Stimulated activated CD8-positive, alpha-beta memory T cell treated with anti-CD3 and anti-CD28 coated beads, Interleukin-15, amount 100 ng/mL, for 4 hours (primary cell): ENCODE data around the gene ABLIM1.

Experiments
- DNase-seq, 2 donors: peaks; one replicate each; pipeline ENCODE4 v3.0.0-alpha.2; 2020; ENCODE audit warnings: low read depth in 2 of 2

ABLIM1 gene

DNA sequence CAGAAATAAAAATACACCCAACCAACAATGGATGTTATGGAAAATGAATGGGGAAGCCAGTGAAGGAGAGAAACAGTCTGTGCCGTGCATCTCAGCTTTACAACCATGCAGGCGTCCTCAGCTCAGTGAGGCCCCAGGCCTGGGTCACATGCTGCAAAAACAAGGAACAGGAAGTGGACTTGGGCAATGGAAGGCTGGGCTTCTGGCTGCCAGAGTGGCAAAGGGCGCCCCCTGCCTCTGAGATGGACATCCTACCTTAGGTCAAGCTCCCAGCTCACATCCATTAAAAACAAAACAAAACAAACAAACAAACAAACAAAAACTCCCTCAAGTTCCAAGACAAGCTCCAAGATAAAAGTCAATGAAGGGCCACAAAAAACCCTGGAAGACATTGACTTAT is 199.1 kb downstream of the ABLIM1 start:
- no peak for DNase-seq

DNA sequence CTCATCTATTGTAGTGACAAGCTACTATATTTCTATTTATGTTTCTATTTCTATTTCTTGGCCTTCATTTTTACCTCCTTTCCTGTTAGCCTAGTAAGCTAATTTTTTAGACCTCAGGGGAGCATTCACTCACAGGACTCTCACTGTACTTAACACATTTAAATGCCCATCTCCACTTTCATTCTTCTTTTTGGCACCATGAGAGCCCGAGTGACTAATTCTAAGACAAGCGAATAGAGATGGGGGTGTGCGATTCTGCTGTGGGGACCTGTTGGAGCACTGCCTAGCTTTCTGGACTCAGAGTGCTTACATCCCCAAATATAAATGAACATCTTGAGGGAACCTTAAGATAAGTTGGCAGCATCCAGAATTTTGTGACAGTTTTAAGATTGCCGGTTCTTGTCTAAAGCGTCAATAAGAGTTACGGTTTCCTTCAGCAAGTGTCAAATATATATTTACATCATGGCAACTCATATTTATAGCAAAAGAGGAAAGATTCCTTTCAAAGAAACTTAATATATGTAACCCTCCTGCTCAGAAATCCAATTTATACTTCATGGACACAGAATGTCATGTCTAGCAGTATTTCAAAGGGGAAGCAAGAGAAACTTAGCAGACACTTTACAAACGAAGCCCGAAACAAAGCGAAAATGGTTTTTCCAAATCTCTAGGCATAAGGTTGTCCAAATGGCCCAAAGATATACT is 199.7 kb downstream of the ABLIM1 start:
- no peak for DNase-seq

DNA sequence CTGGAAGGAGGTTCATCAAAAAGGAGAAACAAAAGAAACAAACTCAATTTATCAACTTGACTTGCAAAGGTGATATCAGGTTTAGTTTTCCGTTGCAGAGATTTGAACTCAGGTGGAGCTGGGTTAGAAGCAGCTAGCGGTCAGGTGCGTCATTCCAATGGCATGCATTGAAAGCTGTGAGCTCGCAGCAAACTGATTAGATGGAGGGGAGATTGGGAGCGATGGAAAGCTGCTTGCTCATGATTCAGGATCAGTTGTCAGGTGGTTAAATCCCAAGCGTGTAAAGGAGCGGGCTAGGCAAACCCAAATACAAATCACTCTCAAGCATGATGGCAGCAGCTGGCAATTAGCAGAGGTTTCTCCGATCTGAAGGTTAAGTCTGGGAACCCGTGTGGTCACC is 204.5 kb downstream of the ABLIM1 start:
- DNase-seq, result no peak

DNA sequence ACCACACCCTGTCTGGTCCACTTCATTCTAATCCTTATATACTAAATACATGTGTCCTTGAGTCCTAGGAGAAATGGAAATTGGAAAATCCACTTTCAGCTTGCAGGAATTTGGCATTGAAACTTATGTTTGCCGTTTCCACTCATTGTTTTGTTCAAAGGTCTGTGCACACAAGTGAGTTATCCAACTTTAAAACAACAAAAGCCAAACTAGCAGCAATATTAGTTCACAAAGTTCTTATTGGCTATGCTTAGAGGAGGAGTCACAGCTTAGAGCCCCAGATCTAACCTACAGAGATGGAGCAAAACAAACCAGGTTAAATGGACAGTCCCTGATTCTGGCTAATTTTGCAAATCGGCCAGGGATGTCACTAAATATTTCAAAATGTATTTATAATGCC is 209.2 kb downstream of the ABLIM1 start:
- no peak for DNase-seq

DNA sequence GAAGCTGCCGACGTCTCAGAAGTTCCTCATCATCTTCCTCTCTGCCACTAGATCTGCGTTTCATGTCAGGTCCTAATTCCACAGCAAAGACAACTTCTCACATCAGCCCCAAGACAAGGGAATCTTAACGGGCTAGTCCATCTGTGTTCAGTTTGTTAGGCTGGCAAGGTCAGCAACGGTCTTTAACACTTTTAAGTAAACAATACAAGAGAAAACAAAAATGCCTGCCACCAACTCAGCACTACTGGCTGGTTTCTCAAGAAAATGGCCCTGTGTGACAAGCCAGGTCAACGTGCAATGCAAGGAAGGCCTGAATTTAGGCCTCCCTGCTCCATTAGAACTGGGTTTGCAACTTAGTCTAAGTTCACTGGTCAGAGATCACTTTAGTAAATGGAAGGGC is 212.7 kb downstream of the ABLIM1 start:
- no peak for DNase-seq

DNA sequence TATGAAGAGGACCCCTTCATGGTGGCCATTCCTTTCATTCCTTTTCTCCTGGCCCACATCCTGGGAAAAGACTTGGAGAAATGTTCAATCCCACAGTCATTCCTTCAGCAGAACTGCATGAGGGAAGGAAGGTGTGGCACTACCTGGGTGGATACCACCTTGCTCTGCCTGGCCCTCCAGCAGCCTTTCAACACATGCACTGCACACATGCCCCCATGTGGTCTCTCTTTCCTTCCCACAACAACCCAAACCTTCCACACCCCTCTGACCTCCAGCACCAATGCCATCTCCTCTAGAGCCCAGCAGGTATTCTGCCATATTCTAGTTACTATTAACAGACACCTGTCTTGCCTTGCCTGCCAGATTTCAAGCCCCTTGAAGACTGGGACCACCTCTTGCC is 213.3 kb downstream of the ABLIM1 start:
- no peak for DNase-seq

DNA sequence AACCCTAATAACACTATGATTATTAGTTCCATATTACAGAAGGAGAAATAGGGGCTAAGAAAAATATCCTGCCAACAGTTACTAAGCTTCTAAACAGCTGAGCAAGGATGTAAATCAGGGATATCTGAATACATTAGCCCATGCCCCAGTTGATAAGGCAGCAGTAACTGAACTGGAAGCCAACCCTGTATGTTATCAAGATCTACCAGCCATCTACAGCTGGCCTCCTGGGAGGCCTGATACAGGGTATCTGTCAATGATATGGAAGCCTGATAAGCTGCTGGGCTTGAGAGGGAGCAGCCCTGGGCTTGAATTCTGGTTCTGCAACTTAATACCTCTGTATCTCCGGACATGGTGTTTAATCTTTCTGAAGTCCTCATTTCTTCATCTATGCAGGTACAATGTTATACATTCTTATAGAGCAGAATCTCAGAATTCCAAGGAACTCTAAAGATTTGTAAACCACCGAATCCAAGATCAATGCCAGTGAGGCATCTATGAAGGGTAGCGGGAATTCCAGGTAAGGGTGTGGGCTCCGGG is 215.9 kb downstream of the ABLIM1 start:
- no peak for DNase-seq

DNA sequence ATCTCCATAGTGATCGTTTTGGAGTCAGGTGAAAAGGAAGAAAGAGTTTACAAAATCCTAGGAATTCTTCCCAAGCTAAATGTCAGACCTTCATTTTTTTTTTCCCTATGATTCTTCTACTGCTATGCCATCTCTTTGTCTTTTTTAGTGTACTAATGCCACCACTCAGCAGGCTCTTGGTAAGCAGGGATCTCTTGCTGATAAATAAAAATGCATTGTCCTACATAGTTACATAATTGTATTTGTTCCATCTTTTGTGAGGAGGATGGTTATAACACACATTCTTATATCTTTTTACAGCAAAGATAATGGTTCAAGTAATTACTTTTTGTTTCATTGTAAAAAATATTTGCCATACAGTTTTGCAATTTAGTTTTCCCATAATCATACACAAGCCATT is 217.0 kb downstream of the ABLIM1 start:
- no peak for DNase-seq

DNA sequence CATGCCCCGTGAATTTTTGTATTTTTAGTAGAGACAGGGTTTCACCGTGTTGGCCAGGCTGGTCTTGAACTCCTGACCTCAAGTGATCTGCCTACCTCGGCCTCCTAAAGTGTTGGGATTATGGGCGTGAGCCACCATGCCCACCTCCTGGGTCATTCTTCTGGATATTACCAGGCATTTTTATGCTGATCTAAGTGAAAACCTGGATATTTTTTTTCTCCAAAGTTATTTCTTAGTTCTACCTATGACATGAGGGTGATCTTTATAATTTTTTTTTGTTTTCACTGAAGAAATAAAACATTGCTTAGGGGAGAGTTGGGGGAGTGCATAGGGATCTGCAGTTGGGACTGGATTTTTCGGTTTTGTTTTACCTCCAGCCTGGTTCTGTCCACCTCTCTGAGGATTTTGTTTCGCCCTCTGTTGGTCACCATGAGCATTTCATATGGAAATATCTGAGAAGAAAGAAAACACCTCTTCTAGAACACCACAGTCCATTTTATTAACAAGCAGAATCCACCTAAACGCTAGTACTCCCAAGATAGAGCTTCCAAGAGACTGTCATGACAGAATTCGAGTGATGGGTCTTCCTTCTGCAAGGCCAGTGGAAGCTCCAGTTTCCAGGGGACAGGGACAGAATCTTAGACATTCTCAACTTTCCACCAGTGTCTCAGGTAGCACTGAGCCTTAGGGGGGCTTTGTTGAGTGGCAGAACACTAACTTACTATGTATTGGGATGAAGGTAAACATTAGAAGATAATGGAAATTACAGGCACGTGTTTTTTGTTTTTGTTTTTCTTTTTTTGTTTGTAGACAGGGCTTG is 220.4 kb downstream of the ABLIM1 start:
- no peak for DNase-seq

DNA sequence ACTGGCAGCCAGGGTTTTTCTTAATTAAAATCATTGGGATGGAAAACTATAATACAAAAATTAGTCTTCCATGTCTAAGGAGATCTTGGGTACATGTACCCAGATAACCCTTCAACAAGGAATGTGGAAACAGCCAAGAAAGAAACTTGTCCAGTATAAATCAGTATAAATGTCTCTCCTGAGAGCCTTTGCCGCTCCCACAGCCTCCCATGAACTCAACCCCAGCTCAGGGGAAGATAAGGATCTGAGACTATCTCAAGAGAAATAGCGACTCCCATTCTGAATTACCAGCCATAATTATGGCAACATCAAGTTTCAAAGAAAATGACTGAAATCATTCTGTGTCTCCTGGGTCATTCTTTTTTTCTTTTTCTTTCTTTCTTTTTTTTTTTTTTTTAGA is 221.1 kb downstream of the ABLIM1 start:
- DNase-seq, result no peak

DNA sequence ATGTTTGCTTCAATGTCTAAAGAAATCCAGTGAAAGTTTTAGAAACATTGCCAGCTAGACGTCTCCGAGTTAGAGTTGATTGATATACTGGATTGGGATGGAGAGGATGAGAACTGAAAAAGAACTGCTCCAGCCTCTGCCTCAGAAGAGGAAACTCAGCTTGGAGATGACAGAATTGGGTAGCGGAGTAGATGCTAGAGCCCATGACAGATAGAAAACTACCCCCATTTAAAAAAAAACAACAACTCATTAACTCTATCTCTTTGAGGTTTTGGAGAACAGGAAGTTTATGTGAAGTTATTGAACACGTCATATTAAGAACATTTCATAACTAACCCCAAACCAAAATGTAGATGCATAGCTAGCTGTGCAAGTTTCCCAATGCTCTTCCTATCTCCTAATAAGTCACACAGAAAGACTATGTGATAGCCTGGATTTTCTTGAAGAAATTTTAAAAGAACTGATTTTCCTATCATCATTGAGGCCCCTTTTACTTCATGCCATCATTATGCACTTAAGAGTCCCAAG is 225.4 kb downstream of the ABLIM1 start:
- no peak for DNase-seq

DNA sequence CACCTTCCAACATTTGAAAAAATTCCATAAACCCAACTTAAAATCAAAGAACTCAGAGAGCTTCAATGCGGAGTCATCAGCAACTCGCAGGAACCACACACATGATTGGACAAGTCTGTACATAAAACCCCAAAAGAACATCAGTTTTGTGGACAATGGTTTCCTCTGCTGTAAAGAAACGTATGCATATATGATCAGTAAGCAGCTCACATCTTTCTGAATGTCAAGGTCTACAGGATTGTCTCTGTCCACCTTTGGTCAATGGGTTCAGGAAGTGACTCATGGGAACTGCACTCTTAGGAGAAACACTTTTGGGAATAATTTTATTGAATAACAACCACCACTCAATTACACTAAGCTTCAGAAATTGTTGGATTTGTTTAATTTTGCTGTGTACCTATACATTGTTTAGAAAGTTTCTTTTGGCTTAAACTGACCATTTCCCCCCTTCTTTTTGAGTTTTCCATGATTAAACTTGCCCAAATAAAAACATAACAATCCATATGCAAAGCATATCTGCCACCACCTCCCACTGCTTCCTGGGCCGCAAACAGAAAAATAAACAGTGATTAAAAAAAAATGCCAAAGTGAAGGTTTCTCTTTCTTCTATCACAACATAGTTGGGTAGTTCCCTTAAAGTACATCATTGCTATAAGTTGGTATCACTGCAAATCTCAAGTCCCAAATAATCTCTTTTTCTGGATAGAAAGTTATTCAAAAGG is 226.5 kb downstream of the ABLIM1 start:
- DNase-seq, result no peak

DNA sequence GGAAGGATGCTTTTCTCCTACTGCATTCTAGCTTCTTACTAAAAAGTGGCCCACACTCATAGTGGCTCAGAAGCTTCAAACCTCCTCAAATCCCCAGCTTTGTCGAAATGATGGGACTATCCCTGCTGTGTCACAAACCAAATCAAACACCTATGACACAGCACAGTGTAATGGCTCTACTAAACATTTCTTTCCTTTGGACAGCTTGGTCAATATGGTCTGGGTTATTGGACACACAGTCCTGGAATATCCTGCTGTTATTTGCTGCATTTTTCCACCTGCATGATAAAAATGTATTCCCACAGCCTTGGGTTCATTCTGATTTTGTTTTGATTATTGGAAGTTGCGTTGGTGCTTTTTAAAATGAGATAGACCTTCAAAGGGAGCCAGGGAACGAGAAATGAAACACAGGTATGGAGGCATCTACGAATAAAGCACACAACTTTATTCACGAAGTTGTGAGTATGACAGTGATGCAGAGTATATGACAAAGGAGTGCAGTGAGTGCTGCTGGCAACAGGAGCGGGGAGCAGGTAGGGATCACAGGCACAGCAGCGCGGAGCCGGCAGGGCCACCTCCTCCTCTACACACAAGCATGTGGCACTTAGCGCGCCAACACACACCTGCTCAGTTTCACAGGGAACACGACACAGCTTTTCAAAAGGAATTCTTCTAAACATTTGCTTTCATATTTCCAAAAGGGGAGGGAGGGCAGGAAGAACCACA is 227.2 kb downstream of the ABLIM1 start:
- DNase-seq, result no peak

DNA sequence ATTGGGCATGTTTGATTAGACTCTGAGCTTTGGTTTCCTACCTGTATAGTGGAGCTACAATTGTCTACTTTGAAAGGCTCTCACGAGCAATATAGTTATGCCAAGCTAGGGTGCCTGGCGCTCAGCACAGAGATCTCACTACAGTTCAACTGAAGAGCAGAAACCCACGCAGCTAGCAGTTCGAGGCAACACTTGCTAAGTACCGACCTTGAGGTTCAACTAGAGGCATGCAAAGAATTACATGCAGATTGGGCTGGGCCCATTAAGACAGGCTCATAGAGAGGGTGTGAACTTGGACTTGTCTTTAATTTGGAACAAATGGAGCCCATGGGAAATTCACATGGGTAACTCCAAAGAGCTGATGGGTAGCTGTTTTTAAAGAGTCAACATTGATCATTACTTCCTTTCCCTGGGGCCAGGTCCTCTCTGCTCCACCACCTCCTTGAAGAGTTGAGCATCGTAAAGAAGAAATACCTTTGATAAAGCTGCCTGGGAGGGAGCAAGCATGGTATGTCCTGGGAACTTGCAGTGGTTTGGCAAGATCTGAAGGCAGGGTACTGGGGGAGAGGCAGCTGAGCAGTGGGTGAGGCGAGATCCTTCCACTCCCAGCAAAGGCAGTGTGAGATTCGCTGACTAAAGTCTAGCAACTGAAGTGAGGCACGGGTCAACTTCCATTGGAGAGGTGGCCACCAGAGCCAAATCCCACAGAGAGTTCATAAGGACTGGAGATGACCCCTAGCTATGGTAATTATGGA is 228.3 kb downstream of the ABLIM1 start:
- no peak for DNase-seq

DNA sequence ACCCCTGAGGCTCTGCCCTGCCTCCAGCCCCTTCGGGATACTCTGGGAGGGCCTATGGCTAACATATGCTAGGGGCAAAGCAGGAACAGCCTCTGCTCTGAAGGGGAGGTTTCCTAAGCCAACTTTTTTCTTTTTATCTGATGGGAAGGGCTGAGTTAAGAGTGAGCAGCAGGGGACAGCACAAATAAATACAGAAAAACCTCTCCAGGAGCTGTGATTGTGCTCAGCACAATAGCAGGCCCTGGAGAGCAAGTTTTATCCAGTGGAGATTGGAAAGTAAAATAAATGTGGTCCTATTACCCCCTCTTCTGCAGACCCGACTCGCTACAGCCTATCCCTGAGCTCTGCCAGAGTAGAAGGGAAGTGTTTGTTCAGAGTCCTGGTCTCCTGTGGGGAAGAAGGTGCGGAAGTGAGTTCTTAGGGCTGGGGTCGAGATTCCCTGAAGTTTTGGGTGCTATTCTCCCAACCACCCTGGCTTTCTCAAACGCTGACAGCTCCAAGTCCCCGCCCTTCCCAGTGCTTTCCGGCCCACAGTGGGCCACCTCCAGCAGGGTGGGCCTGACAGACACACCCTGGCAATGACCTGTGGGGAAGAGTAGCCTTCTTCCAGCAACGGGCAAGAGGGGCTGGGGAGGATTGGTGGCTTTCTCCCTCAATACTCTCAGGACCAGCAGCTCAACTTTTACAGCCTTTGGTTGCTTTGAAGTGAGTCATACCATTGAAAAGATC is 230.8 kb downstream of the ABLIM1 start:
- DNase-seq, result no peak

DNA sequence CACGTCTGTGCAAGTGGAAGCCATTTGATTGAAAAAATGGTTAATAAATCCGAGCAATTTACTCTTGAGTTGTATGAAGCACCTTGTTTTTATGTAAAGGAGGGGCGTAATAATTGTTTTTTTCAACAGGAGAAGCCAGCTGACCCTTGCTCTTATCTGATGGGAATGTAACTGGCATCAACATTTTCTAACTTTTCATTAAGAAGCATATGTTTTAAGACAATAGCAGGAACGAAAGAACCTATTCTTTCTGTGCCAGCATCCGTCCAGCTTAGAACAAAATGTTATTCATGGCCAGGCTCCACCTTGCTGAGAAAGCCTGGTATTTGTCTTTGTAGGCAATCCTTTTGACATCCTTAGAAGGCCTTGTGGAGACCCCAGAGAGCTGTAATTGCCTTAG is 231.6 kb downstream of the ABLIM1 start:
- no peak for DNase-seq

DNA sequence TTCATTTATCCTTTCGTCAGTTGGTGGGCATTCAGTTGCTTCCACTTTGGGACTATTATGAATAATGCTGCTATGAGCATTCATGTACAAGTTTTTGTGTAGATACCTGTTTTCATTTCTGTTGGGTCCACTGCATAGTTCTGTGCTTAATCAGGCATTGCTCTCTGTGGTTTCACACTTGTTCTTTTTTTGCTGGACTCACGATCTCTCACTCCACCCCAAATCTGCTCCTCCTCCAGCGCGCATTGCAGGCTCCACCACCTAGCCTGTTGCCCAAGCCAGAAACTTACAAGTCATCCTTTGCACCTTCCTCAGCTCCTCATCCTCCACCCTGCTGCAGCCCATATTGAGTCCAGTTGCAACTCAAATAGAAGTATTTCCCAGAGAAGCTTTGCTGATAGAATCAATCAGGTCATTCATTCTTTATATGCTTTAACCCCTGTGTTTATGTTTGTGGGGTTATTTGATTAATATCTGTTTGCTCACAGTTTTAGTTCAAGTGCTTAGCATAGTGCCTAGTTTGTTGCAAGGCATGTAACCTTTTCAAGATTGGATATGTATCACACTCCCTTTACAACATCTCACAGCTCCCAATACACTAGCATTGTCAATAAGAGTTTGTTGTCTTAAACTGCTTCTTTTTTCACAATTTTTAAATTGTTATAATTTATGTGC is 237.1 kb downstream of the ABLIM1 start:
- no peak for DNase-seq

DNA sequence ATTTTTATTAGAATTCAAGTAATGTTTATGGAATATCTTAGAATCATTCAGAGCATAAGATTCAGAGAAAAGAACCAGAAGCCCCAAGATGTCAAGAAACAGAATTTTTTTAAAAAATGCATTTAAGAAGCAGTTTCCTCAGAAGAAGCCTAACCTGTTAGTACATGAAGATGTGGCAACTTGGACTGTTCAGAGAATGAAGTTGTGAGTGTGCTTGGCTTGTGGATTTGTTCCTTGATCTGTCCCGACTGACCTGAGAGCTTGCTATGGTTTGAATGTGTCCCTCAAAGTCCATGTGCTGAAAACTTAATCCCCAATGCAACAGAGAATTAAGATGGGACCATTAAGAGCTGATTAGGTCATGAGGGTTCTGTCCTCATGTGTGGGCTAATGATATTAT is 240.0 kb downstream of the ABLIM1 start:
- DNase-seq, result no peak
